ENCODE measurements around the gene SLC34A1. TPM values are rescaled to one million over a fixed set of nuclear protein-coding genes. Genes with fewer than 3 reads are reported as not detected.
"Not testable (repeated sequence)": the region's sequence is repeated elsewhere in the genome, so short reads cannot be mapped to it uniquely, and the experiment has no call there.

Gene SLC34A1
- total RNA-seq, 1 donor from 2014 or later, result not detected

DNA sequence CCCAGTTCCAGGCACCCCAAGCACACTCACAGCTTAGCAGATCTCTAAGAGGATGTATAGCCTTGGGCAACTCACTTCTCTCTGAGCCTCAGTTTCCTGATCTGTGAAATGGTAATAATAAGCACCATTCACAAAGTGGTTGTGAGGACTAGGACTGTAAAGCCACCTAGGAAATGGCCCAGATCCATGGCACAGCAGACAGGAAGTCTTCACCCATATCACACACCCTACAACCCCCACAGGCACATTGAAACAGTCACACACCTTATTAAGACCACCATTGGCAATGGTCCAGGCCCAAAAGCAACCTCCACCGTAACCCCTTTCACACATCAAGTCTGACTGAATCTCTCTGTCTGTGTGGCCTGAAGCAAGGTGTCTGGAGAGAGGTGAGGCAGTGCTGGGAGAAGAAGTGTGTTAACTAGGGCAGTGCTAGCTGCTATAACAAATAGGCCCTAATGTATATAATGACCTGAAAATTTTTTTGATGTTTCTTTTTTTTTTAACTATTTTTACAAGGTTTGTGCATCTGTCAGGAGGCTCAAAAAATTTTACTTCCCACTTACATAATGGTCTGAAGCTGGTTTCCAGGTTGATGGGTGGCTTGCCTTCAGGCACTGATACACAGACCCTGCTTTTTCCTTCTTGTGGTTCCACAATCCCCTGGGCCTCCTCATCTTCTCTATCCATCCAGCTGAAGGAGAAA lies 28.9 kb upstream of the SLC34A1 start:
- DNase-seq (ENCODE audit: low spot score), result no peak

DNA sequence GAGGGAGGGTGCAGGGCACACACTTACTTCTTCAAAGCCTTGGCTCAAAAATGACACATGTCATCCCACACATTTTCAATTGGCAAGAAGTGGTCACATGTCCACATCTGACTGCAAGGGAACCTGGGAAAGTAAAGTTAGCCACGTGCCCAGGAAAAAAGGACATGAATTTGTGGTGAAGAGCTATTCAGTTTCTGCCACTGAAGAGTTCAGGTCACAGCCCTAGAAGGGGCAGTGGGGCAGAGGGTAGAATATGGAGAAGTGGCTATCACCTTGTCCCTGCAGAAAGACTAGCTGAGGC lies 28.4 kb upstream of the SLC34A1 start:
- DNase-seq (ENCODE audit: low spot score), result no peak

DNA sequence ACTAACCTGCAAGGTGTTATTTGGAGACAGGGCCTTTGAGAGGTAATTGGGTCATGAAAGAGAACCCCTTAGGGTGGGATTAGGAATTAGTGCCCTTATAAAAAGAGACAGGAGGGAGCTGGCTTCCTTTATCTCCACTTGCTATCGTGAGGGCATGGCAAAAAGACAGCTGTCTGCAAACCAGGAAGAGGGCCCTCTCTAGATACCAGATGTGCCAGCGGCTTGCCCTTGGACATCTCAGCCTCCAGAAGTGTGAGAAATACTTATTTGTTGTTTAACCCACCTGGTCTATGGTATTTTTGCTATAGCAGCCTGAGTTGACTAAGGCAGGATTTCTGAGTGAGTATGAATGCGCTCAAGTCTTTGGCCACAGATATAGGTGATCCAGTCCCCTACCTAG lies 27.5 kb upstream of the SLC34A1 start:
- DNase-seq (ENCODE audit: low spot score), result no peak

DNA sequence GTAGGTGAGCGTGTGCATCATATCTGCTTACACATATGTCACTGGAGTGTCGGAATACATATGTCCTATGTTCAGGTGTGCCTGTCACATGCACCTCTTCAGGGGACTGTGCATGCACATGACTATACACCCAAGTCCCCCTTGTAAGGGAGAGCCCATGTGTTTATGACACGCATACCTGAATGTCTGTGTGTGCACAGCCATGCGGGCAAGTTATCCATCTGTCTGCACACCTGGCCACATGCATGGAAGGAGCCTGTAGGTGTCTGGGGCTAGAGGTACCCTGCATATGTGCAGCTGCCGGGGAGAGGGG lies 27.1 kb upstream of the SLC34A1 start:
- DNase-seq (ENCODE audit: low spot score), result no peak

DNA sequence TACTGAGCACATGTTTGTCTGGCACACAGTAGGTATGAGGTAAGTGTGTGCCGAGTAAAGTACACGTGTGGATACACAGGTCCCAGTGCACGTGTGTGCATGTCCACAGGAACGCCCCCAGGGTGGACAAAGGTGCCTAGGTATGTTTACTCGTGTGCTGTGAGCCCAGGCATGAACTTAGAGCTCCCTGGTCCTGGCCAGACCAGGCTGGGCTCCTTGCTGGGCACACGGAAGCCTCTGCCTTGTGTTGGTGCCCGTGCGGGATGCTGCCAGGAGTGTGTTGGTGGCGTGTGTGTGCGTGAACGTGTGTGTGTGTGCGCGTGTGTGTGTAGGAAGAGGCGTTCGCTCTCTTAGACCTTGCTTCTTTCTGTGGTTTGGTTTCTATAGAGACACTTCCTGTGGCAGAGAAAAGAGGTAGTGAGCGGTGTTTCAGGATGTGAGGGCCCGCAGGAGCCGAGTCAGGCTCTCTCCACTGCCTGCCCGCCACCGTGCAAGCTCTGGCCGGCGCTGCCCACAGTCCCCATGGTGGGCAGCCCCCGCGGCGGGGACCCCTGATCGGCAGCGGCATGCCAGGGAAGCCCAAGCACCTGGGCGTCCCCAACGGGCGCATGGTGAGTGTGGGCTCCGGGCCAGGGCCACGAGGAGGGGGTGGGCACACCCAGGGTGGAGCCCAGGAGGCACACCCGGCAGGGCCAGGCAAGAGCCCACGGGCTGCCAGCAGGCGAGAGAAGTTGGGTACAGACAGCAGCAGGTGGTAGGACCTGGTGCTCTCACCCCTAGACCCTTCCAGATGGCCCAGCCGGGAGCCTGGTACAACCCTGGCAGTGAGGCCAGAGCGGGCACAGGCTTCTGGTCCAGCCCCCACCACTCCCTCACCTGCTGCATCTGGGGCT lies 26.5 kb upstream of the SLC34A1 start, which contains the start of gene RGS14:
Gene RGS14, plus strand, starts transcription at position 466 of the 893 bp plus-strand sequence. Its CDS starts 101 bp downstream, at position 567.
- no peak for DNase-seq (ENCODE audit: low spot score)

DNA sequence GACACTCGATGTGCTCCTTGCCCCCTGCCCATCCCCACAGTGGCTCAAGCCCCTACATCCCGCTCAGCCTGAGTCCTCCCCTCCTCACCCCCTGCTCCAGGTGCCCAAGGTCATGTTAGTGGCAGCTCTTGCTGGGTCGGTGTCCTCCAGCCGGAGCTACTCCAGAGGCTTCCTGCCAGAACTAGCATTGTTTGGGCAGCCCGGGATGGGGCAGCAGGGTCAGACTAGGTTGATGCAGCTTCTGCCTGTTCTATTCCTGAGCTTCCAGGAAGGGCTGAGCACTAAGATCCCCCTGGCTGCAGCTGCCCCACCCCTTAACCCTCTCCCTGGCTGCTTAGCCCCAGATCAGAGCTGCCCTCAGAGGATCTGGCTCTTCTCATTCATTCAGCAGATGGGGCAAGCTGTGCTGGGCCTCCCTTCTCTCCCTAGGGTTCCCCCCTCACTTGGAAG lies 25.8 kb upstream of the SLC34A1 start:
- DNase-seq (ENCODE audit: low spot score), result no peak

DNA sequence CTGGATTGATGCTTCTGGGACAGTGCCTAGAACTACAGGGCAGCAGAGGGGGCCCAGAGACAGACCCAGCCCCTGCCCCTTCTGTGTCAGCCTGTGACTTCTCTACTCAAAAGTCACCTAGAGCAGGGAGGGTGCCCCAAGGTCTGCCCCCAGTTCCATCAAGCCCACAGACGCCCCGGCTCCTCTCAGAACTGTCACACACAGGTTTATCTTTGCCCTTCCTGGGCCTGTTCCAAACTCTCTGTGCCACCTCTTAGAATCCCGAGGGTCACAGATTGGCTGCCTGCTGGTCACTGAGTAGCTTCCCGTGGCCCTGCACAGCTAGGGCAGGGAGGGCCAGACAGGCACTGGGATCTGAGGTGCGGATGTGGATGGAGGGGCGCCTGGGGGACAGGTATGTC lies 24.8 kb upstream of the SLC34A1 start:
- DNase-seq (ENCODE audit: low spot score), result no peak

DNA sequence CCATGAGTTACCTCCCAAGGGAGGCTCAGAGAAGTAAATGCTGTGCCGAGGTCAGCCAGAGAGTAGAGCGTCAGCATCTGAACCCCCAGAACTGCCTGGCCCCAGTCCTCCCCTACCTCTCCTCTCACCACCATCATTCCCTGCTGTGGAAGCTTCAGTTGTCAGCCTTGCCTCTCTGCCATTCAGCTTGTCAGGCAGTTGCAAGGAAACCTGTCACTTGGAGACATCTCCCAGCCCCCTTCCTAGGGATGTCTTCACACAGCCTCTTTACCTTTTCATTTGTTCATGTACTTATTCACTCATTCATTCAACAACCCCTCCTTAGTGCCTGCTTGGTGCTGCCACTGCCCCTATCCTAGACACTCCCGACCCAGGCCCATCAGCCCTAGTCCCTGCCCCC lies 24.4 kb upstream of the SLC34A1 start:
- DNase-seq (ENCODE audit: low spot score), result no peak

DNA sequence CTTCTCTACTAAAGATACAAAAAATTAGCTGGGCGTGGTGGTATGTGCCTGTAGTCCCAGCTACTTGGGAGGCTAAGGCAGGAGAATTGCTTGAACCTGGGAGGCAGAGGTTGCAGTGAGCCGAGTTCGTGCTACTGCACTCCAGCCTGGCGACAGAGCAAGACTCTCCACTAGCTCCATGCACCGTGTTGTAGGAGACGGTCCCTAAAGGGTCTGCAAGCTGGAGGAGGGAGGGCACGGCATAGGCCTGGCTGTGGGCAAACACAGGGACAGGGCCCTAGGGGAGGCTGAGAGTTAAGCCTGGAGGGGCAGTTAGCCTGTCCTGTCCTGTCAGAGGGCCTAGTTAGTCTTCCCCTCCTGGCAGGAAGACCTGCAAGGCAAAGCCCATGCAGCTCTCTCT lies 23.5 kb upstream of the SLC34A1 start:
- not testable (repeated sequence) for DNase-seq (ENCODE audit: low spot score)

DNA sequence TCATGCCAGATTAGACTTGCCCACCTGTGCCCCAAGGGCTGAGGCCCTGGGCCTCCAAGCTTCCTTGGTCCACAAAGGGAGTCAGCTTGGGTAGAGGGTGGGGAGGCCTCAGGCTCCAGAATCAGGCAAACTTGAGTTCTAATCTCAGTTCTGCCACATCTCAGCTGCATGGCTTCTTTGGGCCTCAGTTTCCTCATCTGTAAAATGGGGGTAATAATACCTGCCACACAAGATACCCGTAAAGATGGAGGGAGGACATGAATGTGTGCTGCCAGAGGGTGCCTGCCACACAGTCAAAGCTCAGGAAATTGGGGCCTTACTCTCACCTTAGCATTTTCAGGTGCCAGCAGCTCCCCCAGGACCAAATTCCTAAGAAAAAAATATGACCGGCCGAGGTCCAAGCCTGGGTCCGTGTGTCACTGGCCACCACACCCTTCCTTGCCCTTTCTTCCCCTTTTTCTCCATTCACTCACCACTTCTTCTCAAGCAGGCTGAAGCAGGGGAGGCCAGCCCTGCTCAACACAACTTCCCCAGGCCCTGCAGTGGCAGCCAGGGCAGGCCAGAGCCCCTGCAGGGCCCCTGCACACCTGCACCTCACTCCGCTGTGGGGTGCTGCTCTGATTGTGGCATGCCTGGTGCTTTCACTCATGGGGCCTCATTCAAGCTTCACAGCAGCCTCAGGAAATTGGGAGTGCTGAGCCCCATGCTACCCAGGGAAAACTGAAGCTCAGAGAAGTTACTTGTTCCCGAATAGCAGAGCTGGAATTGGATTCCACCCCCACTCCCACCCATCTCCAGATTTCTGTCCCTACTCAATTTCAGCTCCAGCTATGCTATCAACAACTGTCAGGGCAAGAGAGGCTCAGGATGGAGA lies 22.6 kb upstream of the SLC34A1 start:
- DNase-seq (ENCODE audit: low spot score), result no peak

DNA sequence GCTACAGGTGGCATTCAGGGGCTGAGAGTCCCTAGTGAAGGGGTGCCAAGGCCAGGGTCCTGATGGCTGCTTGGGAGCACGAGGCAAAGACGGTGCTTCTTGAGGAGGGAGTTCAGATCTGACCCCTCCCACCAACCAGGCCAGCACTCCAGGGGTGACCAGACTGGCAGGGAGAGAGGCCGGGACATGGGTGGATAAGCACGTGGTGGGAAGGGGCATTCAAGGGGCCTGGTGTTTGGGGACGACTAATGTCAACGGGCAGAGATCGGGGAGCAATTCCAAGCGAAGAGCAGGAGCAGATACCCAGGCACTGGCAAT lies 22.0 kb upstream of the SLC34A1 start:
- DNase-seq (ENCODE audit: low spot score), result no peak

DNA sequence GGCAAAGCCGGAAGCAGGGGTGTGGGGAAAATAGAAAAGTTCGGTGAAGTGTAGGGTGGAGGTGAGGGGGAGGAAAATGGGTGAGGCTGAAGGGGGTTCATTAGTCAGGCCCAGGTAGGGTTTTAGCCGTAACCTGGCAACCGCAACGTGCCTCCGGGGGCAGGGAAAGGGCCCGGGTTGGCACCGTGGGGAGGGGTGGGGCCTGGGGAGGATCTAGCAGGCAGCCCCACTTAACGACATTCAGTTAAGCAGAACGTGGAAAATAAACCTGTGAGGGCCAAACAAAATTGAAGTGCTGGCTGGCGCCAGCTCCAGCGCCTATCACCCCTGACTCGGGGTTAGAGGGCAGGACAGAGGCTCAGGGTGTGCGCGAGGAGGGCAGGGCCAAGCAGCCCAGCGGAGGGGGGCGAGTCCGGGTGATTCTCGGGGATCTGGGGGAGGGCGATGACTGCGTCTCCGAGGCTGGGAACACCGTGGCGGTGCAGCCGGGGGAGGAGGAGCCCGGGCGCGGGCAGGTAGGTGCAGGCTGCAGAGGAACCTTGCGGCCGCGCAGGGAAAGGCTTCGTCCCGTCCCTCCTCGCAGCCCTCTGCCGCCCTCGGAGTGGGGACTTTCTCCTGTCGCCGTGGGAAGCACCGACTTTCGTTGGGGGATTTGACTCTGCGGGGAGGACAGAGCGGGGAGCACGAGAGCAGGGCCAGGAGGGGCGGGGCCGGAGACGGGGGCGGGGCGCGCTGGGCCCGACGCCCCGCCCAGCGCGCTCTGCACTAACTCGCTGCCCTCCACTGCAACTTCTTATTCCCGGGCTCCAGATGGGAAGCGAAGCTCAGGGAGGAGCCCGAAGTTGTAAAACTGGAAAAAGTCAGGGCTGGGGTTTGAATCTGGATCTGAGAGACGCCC lies 21.4 kb upstream of the SLC34A1 start:
- DNase-seq (ENCODE audit: low spot score), result no peak

DNA sequence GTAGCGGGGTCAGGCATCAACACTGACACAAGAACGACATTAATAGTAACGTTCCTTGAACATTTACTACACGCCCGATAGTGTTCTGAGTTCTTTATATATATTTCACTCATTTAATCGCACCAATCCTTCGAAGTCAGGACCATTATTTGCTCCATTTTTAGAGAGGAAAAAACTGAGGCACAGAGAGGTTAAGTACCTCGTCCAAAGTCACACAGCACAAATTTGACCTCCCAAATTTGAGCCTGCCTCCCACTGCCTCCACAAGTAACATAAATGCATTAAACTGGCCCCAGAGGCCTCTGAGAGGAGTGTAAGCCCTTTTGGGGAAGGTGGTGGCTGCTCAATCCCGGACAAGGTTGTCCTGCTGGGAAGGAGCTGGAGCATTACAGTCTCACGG lies 20.7 kb upstream of the SLC34A1 start:
- no peak for DNase-seq (ENCODE audit: low spot score)

DNA sequence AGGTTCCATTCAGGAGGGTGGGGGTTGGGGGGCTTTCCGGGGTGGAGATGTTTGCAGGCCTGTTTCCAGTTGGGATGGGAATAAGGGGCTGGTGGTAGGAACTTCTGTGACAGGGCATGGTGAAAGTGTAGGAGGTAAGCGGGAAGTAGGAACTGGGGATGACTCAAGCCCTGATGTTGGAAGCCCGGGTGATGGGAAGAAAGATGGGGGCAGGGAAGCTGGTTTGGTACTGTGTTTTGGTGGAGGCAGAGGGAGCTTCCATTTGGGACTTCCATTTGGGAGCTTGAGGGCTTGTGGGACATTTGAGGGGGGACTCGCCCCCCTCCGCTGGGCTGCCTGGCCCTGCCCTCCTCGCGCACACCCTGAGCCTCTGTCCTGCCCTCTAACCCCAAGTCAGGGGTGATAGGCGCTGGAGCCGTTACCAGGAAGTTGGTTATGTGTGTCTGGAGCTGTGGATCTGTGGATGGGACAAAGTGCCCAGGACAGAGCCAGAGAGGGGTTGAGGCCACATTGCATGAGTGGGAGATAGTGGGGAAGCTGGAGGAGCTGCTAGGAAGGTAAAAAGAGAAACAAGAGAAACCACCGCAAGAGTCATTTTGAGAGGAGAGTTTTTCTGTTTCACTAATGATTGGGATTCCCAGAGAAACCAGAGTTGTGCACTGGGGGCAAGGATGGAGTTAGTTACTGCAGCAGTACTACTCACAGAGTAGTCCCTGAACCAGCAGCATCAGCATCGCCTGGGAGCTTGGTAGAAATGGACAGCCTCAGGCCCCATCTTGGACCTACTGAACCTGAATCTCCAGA lies 19.9 kb upstream of the SLC34A1 start:
- DNase-seq (ENCODE audit: low spot score), result no peak

DNA sequence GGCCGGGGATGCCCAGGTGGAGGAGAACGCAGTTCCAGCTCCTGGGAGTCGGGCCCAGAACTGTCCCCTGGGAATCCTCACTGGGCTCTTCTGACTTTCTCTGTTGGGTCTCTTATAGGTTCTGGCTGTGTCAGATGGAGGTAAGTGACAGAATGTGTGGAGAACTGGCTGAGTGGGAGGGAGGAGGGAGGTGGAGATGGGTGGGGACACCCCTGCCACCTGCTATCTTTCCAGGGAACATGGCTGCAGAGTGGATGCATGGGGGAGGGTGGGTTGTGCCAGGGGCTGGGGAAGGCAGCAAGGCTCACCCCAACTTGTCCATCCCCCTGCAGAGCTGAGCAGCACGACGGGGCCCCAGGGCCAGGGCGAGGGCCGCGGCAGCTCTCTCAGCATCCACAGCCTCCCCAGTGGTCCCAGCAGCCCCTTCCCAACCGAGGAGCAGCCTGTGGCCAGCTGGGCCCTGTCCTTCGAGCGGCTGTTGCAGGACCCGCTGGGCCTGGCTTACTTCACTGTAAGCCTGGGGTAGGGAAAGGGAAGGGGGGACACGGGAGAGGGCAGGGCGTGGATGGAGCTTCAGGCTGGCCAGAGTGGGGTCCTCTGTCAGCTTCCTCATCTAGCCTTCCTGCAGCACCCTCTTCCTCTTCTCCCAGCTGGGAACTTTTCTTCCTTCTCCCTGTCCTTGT lies 18.2 kb upstream of the SLC34A1 start:
- DNase-seq (ENCODE audit: low spot score), result no peak

DNA sequence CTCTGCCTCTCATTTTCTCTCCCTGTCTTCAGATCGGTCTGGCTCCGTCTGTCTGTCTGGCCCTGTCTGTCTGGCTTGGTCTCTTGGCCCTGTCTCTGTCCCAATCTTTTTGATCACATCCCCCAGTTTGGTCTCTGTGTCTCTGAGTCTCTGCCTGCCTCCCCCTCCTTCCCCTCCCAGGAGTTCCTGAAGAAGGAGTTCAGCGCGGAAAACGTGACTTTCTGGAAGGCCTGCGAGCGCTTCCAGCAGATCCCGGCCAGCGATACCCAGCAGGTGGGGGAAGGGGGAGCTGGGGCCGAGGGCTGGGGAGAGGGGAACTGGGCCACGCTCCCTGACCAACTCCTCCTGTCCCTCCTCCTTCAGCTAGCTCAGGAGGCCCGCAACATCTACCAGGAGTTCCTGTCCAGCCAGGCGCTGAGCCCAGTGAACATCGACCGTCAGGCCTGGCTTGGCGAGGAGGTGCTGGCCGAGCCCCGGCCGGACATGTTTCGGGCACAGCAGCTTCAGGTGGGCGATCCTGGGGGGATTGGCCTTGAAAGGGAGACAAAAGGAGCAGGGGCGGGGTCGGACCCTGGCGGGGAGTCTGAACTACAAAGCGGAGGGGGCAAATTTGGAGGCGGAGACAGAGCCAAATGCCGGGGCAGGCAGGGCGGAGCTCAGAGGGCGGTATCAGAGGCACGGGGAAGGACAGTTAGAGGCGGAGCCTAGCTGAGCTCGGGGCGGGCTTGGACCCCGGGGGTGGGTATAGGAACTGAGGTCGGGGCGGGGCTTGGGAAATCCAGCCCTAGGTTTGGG lies 17.5 kb upstream of the SLC34A1 start:
- DNase-seq (ENCODE audit: low spot score), result peak; percentile 94

DNA sequence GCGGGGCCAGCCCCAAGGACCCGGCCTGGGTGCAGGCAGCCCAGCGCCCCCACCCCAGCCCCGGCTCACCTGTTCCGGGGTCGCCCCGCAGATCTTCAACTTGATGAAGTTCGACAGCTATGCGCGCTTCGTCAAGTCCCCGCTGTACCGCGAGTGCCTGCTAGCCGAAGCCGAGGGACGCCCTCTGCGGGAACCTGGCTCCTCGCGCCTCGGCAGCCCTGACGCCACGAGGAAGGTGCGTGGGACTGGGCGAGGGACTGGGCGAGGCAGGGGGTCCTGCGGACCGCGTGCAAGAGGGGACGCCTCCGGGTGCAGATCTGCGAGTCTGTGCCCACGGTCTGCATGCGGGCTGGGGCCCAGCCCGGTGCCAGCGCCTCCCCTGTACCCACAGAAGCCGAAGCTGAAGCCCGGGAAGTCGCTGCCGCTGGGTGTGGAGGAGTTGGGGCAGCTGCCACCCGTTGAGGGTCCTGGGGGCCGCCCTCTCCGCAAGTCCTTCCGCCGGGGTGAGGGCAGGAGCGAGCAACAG lies 16.8 kb upstream of the SLC34A1 start:
- no peak for DNase-seq (ENCODE audit: low spot score)

DNA sequence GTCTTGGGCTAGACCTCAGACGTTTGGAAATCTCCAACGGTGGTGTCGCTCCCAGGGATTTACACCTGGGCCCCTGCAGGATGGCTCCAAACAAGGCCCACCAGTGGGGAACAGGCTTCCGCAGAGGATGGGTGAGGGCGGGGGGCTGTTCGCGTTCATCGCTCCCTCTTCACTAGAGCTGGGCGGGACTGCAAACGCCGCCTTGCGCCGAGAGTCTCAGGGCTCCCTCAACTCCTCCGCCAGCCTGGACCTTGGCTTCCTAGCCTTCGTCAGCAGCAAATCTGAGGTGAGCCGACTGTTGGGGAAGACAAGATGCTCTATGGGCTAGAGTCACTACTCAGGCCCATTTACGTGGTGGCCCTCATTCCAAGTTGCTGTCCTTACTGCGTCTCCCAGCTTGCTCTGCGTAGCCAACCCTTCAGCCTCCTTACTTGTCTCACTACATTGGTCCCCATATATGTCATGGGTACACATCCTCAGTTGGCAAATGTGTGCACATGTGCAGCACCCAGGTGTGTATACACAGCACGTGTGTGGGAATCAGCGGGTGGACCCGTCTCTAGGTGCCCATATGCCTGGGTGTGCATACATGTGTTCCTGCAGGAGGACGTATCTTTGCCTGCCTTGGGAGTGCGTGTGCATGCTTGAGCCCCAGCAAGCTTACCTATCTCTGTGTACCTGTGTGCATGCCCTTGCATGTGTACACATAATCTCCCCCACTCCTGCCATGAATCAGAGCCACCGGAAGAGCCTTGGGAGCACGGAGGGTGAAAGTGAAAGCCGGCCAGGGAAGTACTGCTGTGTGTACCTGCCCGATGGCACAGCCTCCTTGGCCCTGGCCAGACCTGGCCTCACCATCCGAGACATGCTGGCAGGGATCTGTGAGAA lies 16.0 kb upstream of the SLC34A1 start:
- DNase-seq (ENCODE audit: low spot score), result no peak
